Ovary (tissue), 9 donors: ENCODE data around the gene KLHL3. TPM values are rescaled to one million over a fixed set of nuclear protein-coding genes. Genes with fewer than 3 reads are reported as not detected.

Experiments
- DNase-seq, 5 donors: peaks; one replicate each; pipeline ENCODE4 v3.0.0-alpha.2; 2019 to 2020
- H3K27ac ChIP-seq, 2 donors: fragments of 200-600 bp; one replicate each; pipeline versions ENCODE4 v1.5.1 to v1.8.0; 2019 to 2022
- H3K27me3 ChIP-seq: fragments of 200-600 bp; one replicate; pipeline ENCODE4 v1.8.0; 2022
- H3K36me3 ChIP-seq: fragments of 200-600 bp; sonication (generic); one replicate; pipeline ENCODE4 v1.5.1; 2019
- H3K4me1 ChIP-seq: one replicate; pipeline ENCODE4 v1.8.1; 2013; ENCODE audit warnings: mild to moderate bottlenecking, moderate library complexity; ENCODE audit not compliant: insufficient read depth
- H3K4me3 ChIP-seq: fragments of 200-600 bp; sonication (generic); one replicate; pipeline ENCODE4 v1.5.1; 2017
- H3K9me3 ChIP-seq, 2 donors: fragments of 200-600 bp in 1 of 2; sonication (generic) in 1 of 2; one replicate each; pipeline versions ENCODE4 v1.5.1 to v1.8.1; 2013 to 2019; ENCODE audit warnings: mild to moderate bottlenecking in 1 of 2, moderate library complexity in 1 of 2
- CTCF ChIP-seq, 3 donors: fragments of 450-650 bp in 2 of 3; fragments of 200-600 bp in 1 of 3; IDR thresholded peaks; one replicate each; pipeline versions ENCODE4 v1.5.1 to v1.8.0; 2016 to 2022; ENCODE audit warnings: antibody characterized with exemption in 3 of 3, mild to moderate bottlenecking in 1 of 3
- EP300 ChIP-seq: sonication (generic); formaldehyde crosslinking; IDR thresholded peaks from one replicate; pipeline ENCODE4 v1.6.1; 2017; ENCODE audit warnings: antibody characterized with exemption
- POLR2A ChIP-seq: fragments of 450-650 bp; IDR thresholded peaks from one replicate; pipeline ENCODE4 v1.6.1; 2017; ENCODE audit warnings: antibody characterized with exemption, mild to moderate bottlenecking, moderate library complexity
- WGBS, 3 donors: extraction: QIAGEN DNeasy Blood & Tissue Kit in 1 of 3; methylation state at CpG; one replicate each; pipeline versions ENCODE4 v1.1.5 to v1.1.7; 2013 to 2017; 5-methylcytosine and 5-hydroxymethylcytosine counted together
- intact Hi-C, 4 donors: fragments of 100-400 bp; cut with DNase I; formaldehyde crosslinking; loops; one replicate each; pipeline versions ENCODE4 v1.11.0 to v1.15.1; 2022 to 2023
- polyA plus RNA-seq, 2 donors: library from polyadenylated mRNA; stranded (reverse); fragments of 200-250 nt in 1 of 2; fragments of 350-450 nt in 1 of 2; fragmentation: Illumina TruSeq in 1 of 2; extraction: RNeasy Lipid Tissue Mini Kit (QIAGEN cat#74804) in 1 of 2; gene quantifications; one replicate each; pipeline ENCODE4 v1.2.3, GENCODE V29; 2013 to 2014
- total RNA-seq, 7 donors: library from RNA; depleted of rRNA in 2 of 7; stranded (reverse); fragments of >200 nt in 2 of 7; fragmentation: NEBNext Ultra II Directional in 3 of 7; extraction: Animal tissue kit (Norgen Biotek cat#: 25700) in 3 of 7; gene quantifications; one replicate each; pipeline versions ENCODE4 v1.1.0 to v1.2.4, GENCODE V29; 2016 to 2023
- donor health status: DM: no; HTN: no; CAD: no; lungs with moderate emphysema.
- donor health status: DM: no; HTN: no; CAD: no.
- donor health status: Bipolar disorder and iron deficiency.
- donor health status: DM: yes; HTN: yes; CAD: no.
- donor health status: DM: no; HTN: no; CAD: no.
- donor health status: DM: yes; HTN: yes; CAD: no.

KLHL3 gene
- total and polyA plus RNA-seq, 9 donors, result 2.9 to 15.7 (median 8.7) TPM

- no peaks in the 10 kb centered on the region for H3K4me1 ChIP-seq
- no peaks in the 10 kb centered on the region for H3K27me3 ChIP-seq
- TF ChIP-seq EP300, result no peak
- TF ChIP-seq CTCF (IDR thresholded peaks at IDR 0.05), result no peak
- TF ChIP-seq POLR2A, result no peak
- no peak for DNase-seq
- intact Hi-C loops, result no loop called here
- H3K36me3 ChIP-seq, result no peaks in the 10 kb centered on the region
- H3K9me3 ChIP-seq, result no peaks in the 10 kb centered on the region
- no peak overlapping the region for H3K4me3 ChIP-seq
- 62 to 72% (median 69%) methylated on average over 2 of the region's 2 CpGs for WGBS, 3 donors
- H3K27ac ChIP-seq, result no peak overlapping the region
Measured at GRCh38 chr5:137609127-137609526, 126.8 kb downstream of the KLHL3 start.

- WGBS, 3 donors, result 80 to 90% (median 86%) methylated on average over 5 of the region's 5 CpGs
- Histone ChIP-seq H3K4me1 (no peaks in the 10 kb centered on the region), H3K9me3 (no peaks in the 10 kb centered on the region), H3K27ac (no peak overlapping the region), H3K4me3 (no peak overlapping the region), H3K36me3 (no peaks in the 10 kb centered on the region), H3K27me3 (no peaks in the 10 kb centered on the region)
- intact Hi-C loops, result no loop called here
- TF ChIP-seq CTCF (IDR thresholded peaks at IDR 0.05), result no peak
- TF ChIP-seq POLR2A, result no peak
- no peak for TF ChIP-seq EP300
- DNase-seq, result no peak
Measured at GRCh38 chr5:137607771-137608170, 128.1 kb downstream of the KLHL3 start.

GRCh38 chr5:137606401-137606800, 129.5 kb downstream of the KLHL3 start:
- WGBS, 3 donors, result 58 to 62% (median 59%) methylated on average over 2 of the region's 2 CpGs
- TF ChIP-seq POLR2A (no peak), CTCF (IDR thresholded peaks at IDR 0.05) (no peak), EP300 (no peak)
- no peak overlapping the region for H3K4me3 ChIP-seq
- H3K9me3 ChIP-seq, result no peaks in the 10 kb centered on the region
- H3K4me1 ChIP-seq, result no peaks in the 10 kb centered on the region
- H3K27me3 ChIP-seq, result no peaks in the 10 kb centered on the region
- no peak for DNase-seq
- intact Hi-C loops, result no loop called here
- H3K27ac ChIP-seq, result no peak overlapping the region
- no peaks in the 10 kb centered on the region for H3K36me3 ChIP-seq

- 25 to 29% (median 29%) methylated on average over 4 of the region's 4 CpGs for WGBS, 3 donors
- Histone ChIP-seq H3K4me3 (no peak overlapping the region), H3K27ac (no peak overlapping the region), H3K27me3 (no peaks in the 10 kb centered on the region), H3K4me1 (no peaks in the 10 kb centered on the region), H3K36me3 (no peaks in the 10 kb centered on the region), H3K9me3 (no peaks in the 10 kb centered on the region)
- intact Hi-C loops, result no loop called here
- TF ChIP-seq EP300 (no peak), CTCF (IDR thresholded peaks at IDR 0.05) (no peak), POLR2A (no peak)
- no peak for DNase-seq
Measured at GRCh38 chr5:137605411-137605810, 130.5 kb downstream of the KLHL3 start.
